ENCODE results near the gene TP53I3.
"Not testable (repeated sequence)": the region's sequence is repeated elsewhere in the genome, so short reads cannot be mapped to it uniquely, and the experiment has no call there.

TP53I3 gene

GRCh38 chr2:24115057-24115456 lies 30.4 kb upstream of the TP53I3 start:
- Histone ChIP-seq H3K9me2 (replicated peaks; ENCODE audit: low read depth, low read length) (no peaks in the 10 kb centered on the region), H3K9me3 (ENCODE audit: insufficient read depth, low read depth, low read length) (no peaks in the 10 kb centered on the region), H3K27me3 (ENCODE audit: insufficient read depth, low read length, poor library complexity, severe bottlenecking) (no peaks in the 10 kb centered on the region), H4K20me1 (ENCODE audit: insufficient read depth, low read length, poor library complexity, severe bottlenecking) (no peaks in the 10 kb centered on the region), H3K36me3 (ENCODE audit: insufficient read depth, low read length) (no peaks in the 10 kb centered on the region), H3K4me2 (ENCODE audit: low read depth, low read length, poor library complexity, severe bottlenecking) (no peak overlapping the region), H3K4me3 (ENCODE audit: low read length, poor library complexity, severe bottlenecking) (no peak overlapping the region), H3K79me2 (ENCODE audit: insufficient read depth, low read length) (no peaks in the 10 kb centered on the region), H3K9ac (ENCODE audit: low read depth, low read length, poor library complexity, severe bottlenecking) (no peak overlapping the region), H3F3A (ENCODE audit: low read depth) (no peaks in the 10 kb centered on the region), H2AFZ (ENCODE audit: low read length) (no peak overlapping the region), H3K4me1 (ENCODE audit: insufficient read depth, low read length, poor library complexity, severe bottlenecking) (no peaks in the 10 kb centered on the region)
- TF ChIP-seq EZH2phosphoT487 (IDR thresholded peaks at IDR 0.05; ENCODE audit: borderline replicate concordance) (no peak), CTCF (conservative IDR thresholded peaks at IDR 0.05; ENCODE audit: low read length) (no peak)

GRCh38 chr2:24111407-24111901 lies 26.8 kb upstream of the TP53I3 start:
- no peak overlapping the region for H2AFZ ChIP-seq (ENCODE audit: low read length)
- H3K4me2 ChIP-seq (ENCODE audit: low read depth, low read length, poor library complexity, severe bottlenecking), result no peak overlapping the region
- no peaks in the 10 kb centered on the region for H3F3A ChIP-seq (ENCODE audit: low read depth)
- H3K4me3 ChIP-seq (ENCODE audit: low read length, poor library complexity, severe bottlenecking), result no peak overlapping the region
- no peaks in the 10 kb centered on the region for H3K9me2 ChIP-seq (replicated peaks; ENCODE audit: low read depth, low read length)
- no peak overlapping the region for H3K9ac ChIP-seq (ENCODE audit: low read depth, low read length, poor library complexity, severe bottlenecking)
- no peaks in the 10 kb centered on the region for H4K20me1 ChIP-seq (ENCODE audit: insufficient read depth, low read length, poor library complexity, severe bottlenecking)
- H3K27me3 ChIP-seq (ENCODE audit: insufficient read depth, low read length, poor library complexity, severe bottlenecking), result no peaks in the 10 kb centered on the region
- no peaks in the 10 kb centered on the region for H3K79me2 ChIP-seq (ENCODE audit: insufficient read depth, low read length)
- H3K4me1 ChIP-seq (ENCODE audit: insufficient read depth, low read length, poor library complexity, severe bottlenecking), result no peaks in the 10 kb centered on the region
- H3K9me3 ChIP-seq (ENCODE audit: insufficient read depth, low read depth, low read length), result peaks cover 2% of the 10 kb centered on the region; the same call in 1 of the 2 replicates
- TF ChIP-seq EZH2phosphoT487 (IDR thresholded peaks at IDR 0.05; ENCODE audit: borderline replicate concordance) (no peak), CTCF (conservative IDR thresholded peaks at IDR 0.05; ENCODE audit: low read length) (no peak)
- H3K36me3 ChIP-seq (ENCODE audit: insufficient read depth, low read length), result no peaks in the 10 kb centered on the region

DNA sequence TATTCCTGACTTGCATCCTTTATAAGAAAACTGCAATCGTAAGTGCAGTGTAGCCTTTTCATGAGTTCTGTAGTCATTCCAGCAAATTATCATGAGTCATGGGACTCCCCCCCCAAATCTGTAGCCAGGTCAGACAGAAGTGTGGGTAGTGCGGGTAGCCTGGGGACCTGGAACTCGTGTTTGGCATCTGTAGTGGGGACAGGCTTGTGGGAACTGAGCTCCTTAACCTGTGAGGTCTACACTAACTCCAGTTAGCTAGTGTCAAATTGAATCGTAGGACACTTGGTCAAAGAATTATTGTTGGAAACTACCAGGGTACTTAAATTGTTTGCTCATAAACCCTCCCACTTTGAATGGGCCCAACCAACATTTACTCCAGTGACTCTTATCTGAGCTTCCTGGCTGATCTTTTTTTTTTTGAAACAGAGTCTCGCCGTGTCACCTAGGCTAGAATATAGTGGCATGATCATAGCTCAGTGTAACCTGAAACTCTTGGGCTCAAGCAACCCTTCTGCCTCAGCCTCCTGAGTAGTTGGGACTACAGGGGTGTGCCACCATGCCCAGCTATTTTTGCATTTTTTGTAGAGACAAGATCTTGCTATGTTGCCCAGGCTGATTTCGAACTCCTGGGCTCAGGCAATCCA lies 26.1 kb upstream of the TP53I3 start:
- Histone ChIP-seq H3K9me2 (replicated peaks; ENCODE audit: low read depth, low read length) (no peaks in the 10 kb centered on the region), H3K4me2 (ENCODE audit: low read depth, low read length, poor library complexity, severe bottlenecking) (no peak overlapping the region), H3K27me3 (ENCODE audit: insufficient read depth, low read length, poor library complexity, severe bottlenecking) (no peaks in the 10 kb centered on the region), H3F3A (ENCODE audit: low read depth) (no peaks in the 10 kb centered on the region), H3K9ac (ENCODE audit: low read depth, low read length, poor library complexity, severe bottlenecking) (no peak overlapping the region), H3K4me3 (ENCODE audit: low read length, poor library complexity, severe bottlenecking) (no peak overlapping the region), H3K4me1 (ENCODE audit: insufficient read depth, low read length, poor library complexity, severe bottlenecking) (no peaks in the 10 kb centered on the region), H4K20me1 (ENCODE audit: insufficient read depth, low read length, poor library complexity, severe bottlenecking) (no peaks in the 10 kb centered on the region), H3K36me3 (ENCODE audit: insufficient read depth, low read length) (no peaks in the 10 kb centered on the region), H2AFZ (ENCODE audit: low read length) (no peak overlapping the region), H3K9me3 (ENCODE audit: insufficient read depth, low read depth, low read length) (peaks cover 2% of the 10 kb centered on the region; the same call in 1 of the 2 replicates), H3K79me2 (ENCODE audit: insufficient read depth, low read length) (no peaks in the 10 kb centered on the region)
- TF ChIP-seq EZH2phosphoT487 (IDR thresholded peaks at IDR 0.05; ENCODE audit: borderline replicate concordance), result no peak
- TF ChIP-seq CTCF (conservative IDR thresholded peaks at IDR 0.05; ENCODE audit: low read length), result no peak

- not testable (repeated sequence) for H4K20me1 ChIP-seq (ENCODE audit: insufficient read depth, low read length, poor library complexity, severe bottlenecking); H3K36me3 ChIP-seq (ENCODE audit: insufficient read depth, low read length); H3F3A ChIP-seq (ENCODE audit: low read depth); H2AFZ ChIP-seq (ENCODE audit: low read length); H3K4me1 ChIP-seq (ENCODE audit: insufficient read depth, low read length, poor library complexity, severe bottlenecking); H3K9me2 ChIP-seq (replicated peaks; ENCODE audit: low read depth, low read length); H3K9ac ChIP-seq (ENCODE audit: low read depth, low read length, poor library complexity, severe bottlenecking); H3K4me3 ChIP-seq (ENCODE audit: low read length, poor library complexity, severe bottlenecking); H3K4me2 ChIP-seq (ENCODE audit: low read depth, low read length, poor library complexity, severe bottlenecking); H3K79me2 ChIP-seq (ENCODE audit: insufficient read depth, low read length); H3K27me3 ChIP-seq (ENCODE audit: insufficient read depth, low read length, poor library complexity, severe bottlenecking); H3K9me3 ChIP-seq (ENCODE audit: insufficient read depth, low read depth, low read length)
These were observed 24.8 kb upstream of the TP53I3 start for GRCh38 chr2:24109431-24109830.

Measured in Loucy (cell line).